ENCODE results near the gene SIX1.

- TF ChIP-seq, protein P1, sequence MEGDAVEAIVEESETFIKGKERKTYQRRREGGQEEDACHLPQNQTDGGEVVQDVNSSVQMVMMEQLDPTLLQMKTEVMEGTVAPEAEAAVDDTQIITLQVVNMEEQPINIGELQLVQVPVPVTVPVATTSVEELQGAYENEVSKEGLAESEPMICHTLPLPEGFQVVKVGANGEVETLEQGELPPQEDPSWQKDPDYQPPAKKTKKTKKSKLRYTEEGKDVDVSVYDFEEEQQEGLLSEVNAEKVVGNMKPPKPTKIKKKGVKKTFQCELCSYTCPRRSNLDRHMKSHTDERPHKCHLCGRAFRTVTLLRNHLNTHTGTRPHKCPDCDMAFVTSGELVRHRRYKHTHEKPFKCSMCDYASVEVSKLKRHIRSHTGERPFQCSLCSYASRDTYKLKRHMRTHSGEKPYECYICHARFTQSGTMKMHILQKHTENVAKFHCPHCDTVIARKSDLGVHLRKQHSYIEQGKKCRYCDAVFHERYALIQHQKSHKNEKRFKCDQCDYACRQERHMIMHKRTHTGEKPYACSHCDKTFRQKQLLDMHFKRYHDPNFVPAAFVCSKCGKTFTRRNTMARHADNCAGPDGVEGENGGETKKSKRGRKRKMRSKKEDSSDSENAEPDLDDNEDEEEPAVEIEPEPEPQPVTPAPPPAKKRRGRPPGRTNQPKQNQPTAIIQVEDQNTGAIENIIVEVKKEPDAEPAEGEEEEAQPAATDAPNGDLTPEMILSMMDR (IDR thresholded peaks at IDR 0.05) = no peak
- no peak for TF ChIP-seq POLR2A (IDR thresholded peaks at IDR 0.05)
Observed at GRCh38 chr14:60616461-60616959, 32.8 kb downstream of the SIX1 start.

All from lower leg skin (tissue), 3 donors.